Upper lobe of left lung (tissue), 6 donors: Measurements from ENCODE around the gene DIO3. TPM values are rescaled to one million over a fixed set of nuclear protein-coding genes. Genes with fewer than 3 reads are reported as not detected.

ENCODE experiments used
- ATAC-seq, 2 donors: fragments of 200-7000 bp; cut with Tn5 transposase; one replicate each; pipeline ENCODE4 v1.9.1; 2022; ENCODE audit warnings: mild to moderate bottlenecking in 2 of 2, moderate library complexity in 2 of 2; ENCODE audit not compliant: low FRiP score in 2 of 2
- DNase-seq, 2 donors: peaks; one replicate each; pipeline ENCODE4 v3.0.0-alpha.2; 2019 to 2020
- H3K27ac ChIP-seq, 4 donors: fragments of 200-600 bp; sonication (generic); one replicate each; pipeline ENCODE4 v1.5.1; 2016 to 2019
- H3K27me3 ChIP-seq, 4 donors: fragments of 200-600 bp; sonication (generic); one replicate each; pipeline ENCODE4 v1.5.1; 2017 to 2019
- H3K36me3 ChIP-seq, 4 donors: fragments of 200-600 bp; sonication (generic); one replicate each; pipeline ENCODE4 v1.5.1; 2016 to 2019
- H3K4me1 ChIP-seq, 4 donors: fragments of 200-600 bp; sonication (generic); one replicate each; pipeline ENCODE4 v1.5.1; 2018 to 2019
- H3K4me3 ChIP-seq, 4 donors: fragments of 200-600 bp; sonication (generic); one replicate each; pipeline ENCODE4 v1.5.1; 2017 to 2019; ENCODE audit warnings: mild to moderate bottlenecking in 2 of 4, moderate library complexity in 1 of 4
- H3K9me3 ChIP-seq, 4 donors: fragments of 200-600 bp; sonication (generic); one replicate each; pipeline ENCODE4 v1.5.1; 2018 to 2019
- EP300 ChIP-seq, 4 donors: sonication (generic); formaldehyde crosslinking; IDR thresholded peaks; one replicate each; pipeline ENCODE4 v1.5.1; 2017; ENCODE audit warnings: antibody characterized with exemption in 4 of 4, control low read depth in 2 of 4
- POLR2A ChIP-seq, 4 donors: fragments of 450-650 bp; IDR thresholded peaks; one replicate each; pipeline ENCODE4 v1.5.1; 2016 to 2017; ENCODE audit warnings: antibody characterized with exemption in 4 of 4, mild to moderate bottlenecking in 2 of 4
- POLR2AphosphoS5 ChIP-seq, 2 donors: sonication (generic); formaldehyde crosslinking; IDR thresholded peaks; one replicate each; pipeline ENCODE4 v1.5.1; 2017; ENCODE audit warnings: antibody characterized with exemption in 2 of 2
- WGBS, 2 donors: methylation state at CpG; one replicate each; pipeline ENCODE4 v1.1.5; 2017 to 2018; 5-methylcytosine and 5-hydroxymethylcytosine counted together
- total RNA-seq, 6 donors: library from RNA; depleted of rRNA in 4 of 6; stranded (reverse); fragments of >200 nt in 4 of 6; gene quantifications; one replicate each; pipeline versions ENCODE4 v1.1.0 to v1.2.1, GENCODE V29; 2016 to 2021
- TF ChIP-seq, protein P1 (sequence below), 6 experiments: fragments of 450-650 bp in 4 of 6; fragments of 200-600 bp in 2 of 6; sonication (generic) in 2 of 6; IDR thresholded peaks; one replicate each; pipeline ENCODE4 v1.5.1; 2016 to 2019; ENCODE audit warnings: antibody characterized with exemption in 6 of 6
- donor health status: DM: no; HTN: no; CAD: no; lungs with moderate emphysema.
- donor health status: DM: no; HTN: yes; CAD: no; lungs with severe emphysema.

The DIO3 gene
- total RNA-seq, 6 donors from 2014 or later = 0.30 to 3.6 (median 1.9) TPM

DNA sequence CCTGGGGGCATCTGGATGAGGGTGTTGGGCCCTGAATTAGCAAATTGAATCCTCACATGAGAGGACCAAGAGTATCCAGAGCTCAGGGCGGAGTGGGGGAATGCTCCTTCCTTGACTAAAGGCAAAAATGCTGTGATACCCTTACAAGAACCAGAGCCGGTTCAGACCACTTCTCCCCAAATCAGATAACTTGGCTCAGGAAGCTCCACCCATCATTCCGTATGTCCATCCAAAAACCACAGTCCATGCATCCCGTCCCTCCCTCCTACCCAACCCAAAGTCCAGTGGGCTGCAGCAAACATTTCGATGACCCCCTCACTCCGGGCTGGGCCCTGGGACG is 22.4 kb downstream of the DIO3 start:
- WGBS, 2 donors = 81 to 85% methylated on average over 7 of the region's 7 CpGs
- peaks cover 0 to 2% (median 0%) of the 10 kb centered on the region in 4 donors for H3K4me1 ChIP-seq
- H3K36me3 ChIP-seq = no peaks in the 10 kb centered on the region
- no peaks in the 10 kb centered on the region for H3K27me3 ChIP-seq
- H3K4me3 ChIP-seq = no peak overlapping the region
- H3K27ac ChIP-seq = no peak overlapping the region
- H3K9me3 ChIP-seq = no peaks in the 10 kb centered on the region
- ATAC-seq (no peak), DNase-seq (no peak)
- TF ChIP-seq, protein P1, sequence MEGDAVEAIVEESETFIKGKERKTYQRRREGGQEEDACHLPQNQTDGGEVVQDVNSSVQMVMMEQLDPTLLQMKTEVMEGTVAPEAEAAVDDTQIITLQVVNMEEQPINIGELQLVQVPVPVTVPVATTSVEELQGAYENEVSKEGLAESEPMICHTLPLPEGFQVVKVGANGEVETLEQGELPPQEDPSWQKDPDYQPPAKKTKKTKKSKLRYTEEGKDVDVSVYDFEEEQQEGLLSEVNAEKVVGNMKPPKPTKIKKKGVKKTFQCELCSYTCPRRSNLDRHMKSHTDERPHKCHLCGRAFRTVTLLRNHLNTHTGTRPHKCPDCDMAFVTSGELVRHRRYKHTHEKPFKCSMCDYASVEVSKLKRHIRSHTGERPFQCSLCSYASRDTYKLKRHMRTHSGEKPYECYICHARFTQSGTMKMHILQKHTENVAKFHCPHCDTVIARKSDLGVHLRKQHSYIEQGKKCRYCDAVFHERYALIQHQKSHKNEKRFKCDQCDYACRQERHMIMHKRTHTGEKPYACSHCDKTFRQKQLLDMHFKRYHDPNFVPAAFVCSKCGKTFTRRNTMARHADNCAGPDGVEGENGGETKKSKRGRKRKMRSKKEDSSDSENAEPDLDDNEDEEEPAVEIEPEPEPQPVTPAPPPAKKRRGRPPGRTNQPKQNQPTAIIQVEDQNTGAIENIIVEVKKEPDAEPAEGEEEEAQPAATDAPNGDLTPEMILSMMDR (IDR thresholded peaks at IDR 0.05) = no peak
- no peak for TF ChIP-seq POLR2AphosphoS5 (IDR thresholded peaks at IDR 0.05)
- no peak for TF ChIP-seq POLR2A (IDR thresholded peaks at IDR 0.05)
- TF ChIP-seq EP300 (IDR thresholded peaks at IDR 0.05) = no peak

DNA sequence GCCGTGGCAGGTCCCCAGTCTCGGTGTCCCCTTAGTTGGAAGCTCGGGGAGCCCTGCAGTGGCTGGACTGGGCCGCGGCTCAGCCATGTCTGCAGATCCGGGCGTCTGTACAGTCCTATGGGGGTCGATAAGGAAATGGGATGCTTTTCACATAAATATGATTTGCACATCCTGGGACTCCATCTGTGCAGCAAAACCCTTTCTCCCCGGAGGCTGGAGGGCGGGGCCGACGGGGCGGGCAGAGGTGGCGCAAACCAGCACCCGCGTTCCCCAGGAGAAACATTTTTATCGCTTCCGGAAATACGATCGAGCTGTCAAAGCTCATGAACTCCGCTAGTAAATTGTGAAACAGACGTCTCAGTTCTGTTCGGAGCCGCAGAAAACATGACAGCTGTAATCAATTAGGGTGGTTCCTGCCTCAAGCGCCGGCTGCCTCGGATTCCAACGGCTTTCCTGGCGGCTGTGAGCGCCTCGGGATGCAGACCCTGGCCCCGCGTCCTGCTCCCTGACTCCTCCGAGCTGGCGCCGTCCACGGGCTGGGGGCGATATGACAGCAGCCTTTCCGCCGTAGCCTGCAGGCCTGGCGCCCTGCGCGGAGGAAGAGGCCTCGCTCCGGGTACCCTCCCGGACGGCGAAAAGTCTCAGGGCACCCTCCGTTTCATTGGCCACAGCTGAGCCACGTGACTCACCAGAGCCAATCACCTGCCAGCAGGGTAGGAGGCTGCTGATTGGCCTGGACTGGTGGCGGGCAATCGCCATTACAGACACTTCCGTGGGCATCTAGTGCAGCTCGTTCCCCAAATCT is 23.0 kb downstream of the DIO3 start:
- no peak for TF ChIP-seq POLR2A (IDR thresholded peaks at IDR 0.05)
- no peak overlapping the region for H3K4me3 ChIP-seq
- peak in 1 of 2 donors; percentile 82 for DNase-seq

DNA sequence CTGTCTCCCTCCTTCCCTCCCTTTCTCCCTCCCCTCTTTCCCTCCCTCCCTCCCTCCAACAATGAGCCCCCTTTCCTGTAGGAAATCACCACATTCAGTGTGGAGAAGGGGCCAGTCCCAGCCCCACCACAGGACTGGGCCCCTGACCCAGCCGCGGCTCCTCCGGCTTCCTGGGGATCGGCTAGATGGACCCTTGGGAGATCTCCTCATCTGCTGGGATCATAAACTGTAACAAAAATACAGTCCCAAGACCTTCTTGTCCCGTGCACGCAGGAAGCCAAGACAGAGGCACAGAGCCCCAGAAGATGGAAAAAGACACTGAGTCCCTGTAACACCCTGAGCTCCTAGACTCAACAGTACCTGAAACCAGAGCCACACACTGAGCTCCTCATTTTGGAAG is 23.9 kb downstream of the DIO3 start:
- DNase-seq (peak in 1 of 2 donors; percentile 41), ATAC-seq (no peak)

More for the DNA sequence above, 23.0 kb downstream of the DIO3 start:
- Histone ChIP-seq H3K27me3 (no peaks in the 10 kb centered on the region), H3K9me3 (no peaks in the 10 kb centered on the region), H3K36me3 (no peaks in the 10 kb centered on the region), H3K27ac (no peak overlapping the region), H3K4me1 (no peaks in the 10 kb centered on the region)
- peak in 1 of 2 donors; percentile 31 for ATAC-seq
- 85 to 89% methylated on average over 23 to 54 of the region's 54 CpGs for WGBS, 2 donors

DNA sequence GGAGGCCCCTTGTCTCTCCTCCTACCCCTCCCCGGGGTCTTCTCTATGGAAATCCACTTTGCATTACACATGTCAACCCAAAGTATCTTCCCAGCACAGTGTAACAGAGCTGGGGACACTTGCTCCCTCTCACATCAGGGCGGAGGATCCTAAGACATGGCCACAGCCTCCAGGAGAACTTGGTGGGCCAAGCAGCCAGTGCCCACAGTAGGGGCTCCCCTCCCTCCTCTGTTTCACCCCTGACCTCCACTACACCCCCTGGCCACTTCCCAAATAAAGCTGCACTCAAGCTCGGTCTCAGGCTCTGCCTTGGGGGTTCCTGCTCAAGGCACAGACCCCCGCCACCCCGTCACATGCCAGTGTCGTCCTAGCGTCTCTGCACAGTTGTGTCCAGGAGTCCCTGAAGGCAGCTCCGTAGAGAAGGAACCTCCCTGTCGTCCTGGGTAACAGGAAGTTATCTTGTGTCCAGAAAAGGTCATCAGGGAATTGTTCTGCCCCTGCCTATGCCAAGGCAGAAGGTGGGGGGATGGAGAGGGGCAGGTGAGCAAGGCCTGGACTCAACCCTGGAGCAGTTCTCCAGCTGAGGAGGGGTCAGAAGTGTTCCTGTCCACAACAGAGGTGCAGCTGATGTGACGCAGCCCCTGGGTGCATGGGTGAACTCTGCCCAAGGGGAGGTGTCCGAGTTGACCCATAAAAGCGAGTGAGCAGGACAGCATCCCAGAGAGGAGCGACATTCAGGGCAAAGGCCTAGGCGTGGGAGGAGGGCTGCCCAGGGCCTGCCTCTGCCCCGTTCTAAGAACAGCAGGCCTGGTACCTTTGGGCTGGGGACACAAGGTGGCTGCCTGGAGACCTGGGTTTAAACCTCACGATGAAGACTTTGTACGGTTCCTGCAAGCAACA is 25.5 kb downstream of the DIO3 start:
- ATAC-seq = no peak
- H3K27ac ChIP-seq = no peak overlapping the region
- H3K9me3 ChIP-seq = no peaks in the 10 kb centered on the region
- no peak for TF ChIP-seq POLR2A (IDR thresholded peaks at IDR 0.05)
- TF ChIP-seq, protein P1 (IDR thresholded peaks at IDR 0.05) = no peak
- H3K27me3 ChIP-seq = no peaks in the 10 kb centered on the region
- H3K36me3 ChIP-seq = no peaks in the 10 kb centered on the region
- DNase-seq = no peak
- H3K4me3 ChIP-seq = no peak overlapping the region
- 84 to 85% methylated on average over 17 of the region's 17 CpGs for WGBS, 2 donors
- H3K4me1 ChIP-seq = no peaks in the 10 kb centered on the region

More for the DNA sequence above, 23.9 kb downstream of the DIO3 start:
- H3K27me3 ChIP-seq = no peaks in the 10 kb centered on the region
- no peaks in the 10 kb centered on the region for H3K9me3 ChIP-seq
- no peaks in the 10 kb centered on the region for H3K36me3 ChIP-seq
- TF ChIP-seq POLR2A (IDR thresholded peaks at IDR 0.05) (no peak), EP300 (IDR thresholded peaks at IDR 0.05) (no peak), POLR2AphosphoS5 (IDR thresholded peaks at IDR 0.05) (no peak)
- TF ChIP-seq, protein P1 (IDR thresholded peaks at IDR 0.05) = no peak
- 89 to 99% methylated on average over 6 of the region's 6 CpGs for WGBS, 2 donors
- H3K4me3 ChIP-seq = no peak overlapping the region
- H3K4me1 ChIP-seq = no peaks in the 10 kb centered on the region
- H3K27ac ChIP-seq = no peak overlapping the region

DNA sequence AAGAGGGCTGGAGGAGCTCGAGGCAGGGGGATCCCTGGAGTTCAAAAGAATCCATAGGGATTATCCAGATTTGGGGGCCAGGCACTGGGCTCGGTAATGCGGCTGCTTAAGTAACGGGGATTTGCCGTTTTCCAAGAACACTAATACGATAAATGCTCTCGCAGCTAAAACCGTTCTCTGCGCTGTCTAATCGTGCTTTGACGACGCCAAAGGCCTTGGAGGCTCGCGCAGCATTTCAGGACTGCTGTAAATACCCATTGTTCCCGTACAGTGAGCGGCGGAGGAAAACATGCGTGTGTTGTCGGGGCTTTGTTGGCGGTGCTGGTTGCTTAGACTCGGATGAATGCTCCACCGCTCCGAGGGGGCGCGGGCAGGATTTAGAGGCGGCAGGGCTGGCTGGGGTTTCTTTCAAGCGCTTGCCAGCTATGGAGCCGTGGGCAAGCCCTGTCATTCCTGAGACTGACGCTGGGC is 26.2 kb downstream of the DIO3 start:
- 89 to 93% methylated on average over 26 to 29 of the region's 29 CpGs for WGBS, 2 donors

More for the DNA sequence above, 26.2 kb downstream of the DIO3 start:
- H3K9me3 ChIP-seq = no peaks in the 10 kb centered on the region
- H3K27me3 ChIP-seq = no peaks in the 10 kb centered on the region
- H3K4me3 ChIP-seq = no peak overlapping the region
- no peak for DNase-seq
- H3K36me3 ChIP-seq = no peaks in the 10 kb centered on the region
- TF ChIP-seq POLR2A (IDR thresholded peaks at IDR 0.05) (no peak), EP300 (IDR thresholded peaks at IDR 0.05) (no peak), POLR2AphosphoS5 (IDR thresholded peaks at IDR 0.05) (no peak)
- TF ChIP-seq, protein P1 (IDR thresholded peaks at IDR 0.05) = no peak
- H3K27ac ChIP-seq = no peak overlapping the region
- no peaks in the 10 kb centered on the region for H3K4me1 ChIP-seq
- no peak for ATAC-seq
